ENCODE measurements around the gene IL22RA2.

The IL22RA2 gene

GRCh38 chr6:137165375-137166246, 7.8 kb downstream of the IL22RA2 start:
- DNase-seq: peak; percentile 74

- no peak for DNase-seq
Observed at GRCh38 chr6:137163732-137164318, 9.6 kb downstream of the IL22RA2 start.

- DNase-seq: no peak
Observed at GRCh38 chr6:137162692-137163306, 10.6 kb downstream of the IL22RA2 start.

GRCh38 chr6:137161949-137162348, 11.5 kb downstream of the IL22RA2 start:
- no peak for DNase-seq

GRCh38 chr6:137160763-137161162, 12.7 kb downstream of the IL22RA2 start:
- no peak for DNase-seq

- no peak for DNase-seq
Observed at GRCh38 chr6:137159912-137160311, 13.5 kb downstream of the IL22RA2 start.

GRCh38 chr6:137157601-137158000, 15.8 kb downstream of the IL22RA2 start:
- DNase-seq: no peak

- no peak for DNase-seq
Observed at GRCh38 chr6:137156650-137157049, 16.8 kb downstream of the IL22RA2 start.

- DNase-seq: no peak
Observed at GRCh38 chr6:137155830-137156229, 17.6 kb downstream of the IL22RA2 start.

GRCh38 chr6:137150072-137150471, 23.4 kb downstream of the IL22RA2 start:
- no peak for DNase-seq

- DNase-seq: no peak
Observed at GRCh38 chr6:137149035-137149393, 24.4 kb downstream of the IL22RA2 start.

- no peak for DNase-seq
Observed at GRCh38 chr6:137148306-137149034, 25.0 kb downstream of the IL22RA2 start.

GRCh38 chr6:137147195-137147594, 26.2 kb downstream of the IL22RA2 start:
- no peak for DNase-seq

- no peak for DNase-seq
Observed at GRCh38 chr6:137146206-137146605, 27.2 kb downstream of the IL22RA2 start.

GRCh38 chr6:137145421-137145820, 28.0 kb downstream of the IL22RA2 start:
- no peak for DNase-seq

- no peak for DNase-seq
Observed at GRCh38 chr6:137136065-137136464, 37.4 kb downstream of the IL22RA2 start.

GRCh38 chr6:137134483-137134882, 39.0 kb downstream of the IL22RA2 start:
- no peak for DNase-seq

- no peak for DNase-seq
Observed at GRCh38 chr6:137133122-137133521, 40.3 kb downstream of the IL22RA2 start.

- DNase-seq: no peak
Observed at GRCh38 chr6:137126875-137127485, 46.5 kb downstream of the IL22RA2 start.

- DNase-seq: no peak
Observed at GRCh38 chr6:137123078-137123477, 50.4 kb downstream of the IL22RA2 start.

GRCh38 chr6:137122612-137123011, 50.8 kb downstream of the IL22RA2 start:
- no peak for DNase-seq

- DNase-seq: no peak
Observed at GRCh38 chr6:137121401-137121997, 51.9 kb downstream of the IL22RA2 start.

- DNase-seq: no peak
Observed at GRCh38 chr6:137120748-137121147, 52.7 kb downstream of the IL22RA2 start.

All from activated effector memory CD4-positive, alpha-beta T cell treated with anti-CD3 and anti-CD28 coated beads, Interleukin-2, amount 50 U/mL, for 16 hours (primary cell).